ENCODE results near the gene RAB11FIP2.

The RAB11FIP2 gene

GRCh38 chr10:118033905-118034304 lies 12.8 kb downstream of the RAB11FIP2 start:
- DNase-seq = no peak

DNA sequence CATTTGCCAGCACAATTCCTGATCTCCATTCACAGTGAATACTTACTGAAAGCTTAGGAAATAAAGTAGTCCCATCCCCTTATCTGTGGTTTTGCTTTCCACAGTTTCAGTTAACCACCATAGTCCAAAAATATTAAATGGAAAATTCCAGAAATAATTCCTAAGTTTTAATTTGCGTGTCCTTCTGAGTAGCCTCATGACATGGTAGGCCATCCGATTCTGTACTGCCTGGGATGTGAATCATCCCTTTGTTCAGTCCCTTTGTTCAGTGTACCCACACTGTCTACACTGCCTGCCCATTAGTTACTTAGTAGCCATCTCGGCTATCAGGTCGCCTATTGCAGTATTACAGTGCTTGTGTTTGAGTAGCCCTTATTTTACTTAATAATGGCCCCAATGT lies 14.2 kb downstream of the RAB11FIP2 start:
- no peak for DNase-seq

DNA sequence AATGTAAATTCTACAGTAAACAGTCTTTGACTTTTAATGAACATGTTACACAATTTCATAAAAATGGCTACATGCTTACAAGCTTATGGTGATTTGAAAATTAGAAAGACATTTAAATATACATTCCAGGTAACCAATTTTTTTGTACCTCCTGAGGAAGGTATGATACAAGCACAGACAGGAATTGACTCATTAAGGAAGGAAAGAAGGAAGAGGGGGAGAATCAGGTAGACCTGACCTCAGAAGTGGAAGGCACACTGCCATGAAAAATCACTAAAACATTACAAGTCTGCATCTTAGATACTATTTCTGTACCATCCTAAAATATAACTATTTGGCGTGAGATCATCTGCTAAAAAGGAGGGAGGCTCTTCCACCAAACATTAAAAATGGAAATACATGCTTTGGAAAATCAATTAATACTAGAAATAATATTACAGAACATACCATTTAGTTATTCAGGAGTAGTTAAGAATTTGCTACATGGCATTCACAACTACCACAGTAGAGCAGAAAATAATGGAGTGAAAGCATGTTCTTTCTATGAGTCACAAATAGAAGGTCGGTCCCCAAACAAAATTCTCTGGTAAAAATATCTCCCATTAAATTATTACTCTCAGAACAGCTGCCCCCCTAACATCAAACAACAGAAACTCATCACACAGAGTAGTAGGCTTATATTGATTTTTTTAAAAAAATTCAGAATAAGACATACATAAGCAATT lies 15.2 kb downstream of the RAB11FIP2 start:
- no peak for DNase-seq

DNA sequence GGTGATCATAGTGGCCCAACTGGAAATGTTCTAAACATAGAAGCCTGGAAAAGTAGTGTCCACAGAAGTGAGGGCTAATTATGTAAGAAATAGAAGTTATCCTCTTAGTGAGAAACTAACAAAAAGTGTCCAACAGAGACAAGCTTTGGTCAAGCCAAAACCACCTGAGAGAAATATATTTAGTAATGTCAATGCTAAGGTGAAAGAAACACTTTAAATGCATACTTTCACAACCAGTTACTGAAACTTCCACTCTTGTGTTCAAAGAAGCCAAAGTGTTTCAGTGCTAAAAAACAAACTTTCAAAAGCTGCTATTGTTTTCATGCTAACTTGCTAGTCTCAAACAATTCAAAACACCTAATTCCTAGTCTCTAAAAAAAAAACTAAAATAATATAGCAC lies 18.1 kb downstream of the RAB11FIP2 start:
- DNase-seq = no peak

DNA sequence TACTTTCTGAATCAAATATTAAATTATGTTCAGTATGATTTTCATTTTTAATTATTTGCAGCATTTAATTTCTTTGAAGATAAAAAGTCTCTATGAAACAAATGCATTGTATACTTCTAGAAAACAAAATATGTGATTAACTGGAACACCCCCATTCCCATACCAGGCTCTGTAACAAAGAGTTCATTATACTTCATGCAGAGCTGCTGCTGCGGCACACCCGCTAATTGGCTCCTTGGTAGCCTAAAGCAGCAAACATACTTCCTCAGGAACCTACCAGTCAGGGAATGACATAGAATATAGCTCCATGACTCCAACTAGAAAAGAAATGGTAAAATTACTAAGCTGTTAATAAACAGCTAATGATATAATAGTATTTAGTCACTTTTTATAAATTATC lies 19.3 kb downstream of the RAB11FIP2 start:
- DNase-seq = no peak

DNA sequence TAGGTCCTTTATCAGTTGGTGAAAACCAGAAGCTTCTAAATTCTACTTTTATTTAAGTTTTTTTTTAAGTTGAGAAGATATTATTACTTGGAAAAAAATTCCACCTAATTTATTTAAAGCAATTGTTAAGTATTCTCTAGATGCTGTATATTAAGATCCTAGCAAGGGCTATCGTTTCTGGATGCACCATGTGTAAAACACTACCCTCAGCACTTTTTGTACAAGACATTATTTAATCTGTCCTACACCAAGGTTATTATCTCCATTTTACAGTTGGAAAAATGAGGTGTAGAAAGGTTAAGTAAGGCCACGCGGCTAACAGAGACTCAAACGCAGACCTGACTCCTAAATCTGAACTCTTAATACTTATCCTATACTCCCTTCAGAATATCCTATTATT lies 19.8 kb downstream of the RAB11FIP2 start:
- no peak for DNase-seq

DNA sequence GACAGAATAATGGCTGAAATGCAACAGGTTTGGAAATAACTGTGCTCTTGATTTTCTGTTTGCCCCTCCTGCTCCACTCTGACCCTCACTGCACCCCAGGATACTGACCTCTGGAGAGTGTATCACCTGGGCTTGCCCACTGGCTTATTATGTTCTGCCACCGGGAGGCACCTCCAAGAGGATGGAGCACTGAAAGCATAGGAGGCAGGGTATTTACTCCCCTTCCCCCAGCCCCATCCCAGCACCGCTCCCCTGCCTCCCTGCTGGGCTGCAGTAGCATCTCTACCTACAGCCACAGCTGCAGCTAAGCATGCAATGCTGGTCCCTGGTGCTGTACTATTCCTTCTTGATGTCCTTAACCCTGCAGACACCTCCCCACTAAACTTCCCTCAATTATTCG lies 26.4 kb downstream of the RAB11FIP2 start:
- DNase-seq = no peak

GRCh38 chr10:118017850-118018249 lies 28.9 kb downstream of the RAB11FIP2 start:
- no peak for DNase-seq

DNA sequence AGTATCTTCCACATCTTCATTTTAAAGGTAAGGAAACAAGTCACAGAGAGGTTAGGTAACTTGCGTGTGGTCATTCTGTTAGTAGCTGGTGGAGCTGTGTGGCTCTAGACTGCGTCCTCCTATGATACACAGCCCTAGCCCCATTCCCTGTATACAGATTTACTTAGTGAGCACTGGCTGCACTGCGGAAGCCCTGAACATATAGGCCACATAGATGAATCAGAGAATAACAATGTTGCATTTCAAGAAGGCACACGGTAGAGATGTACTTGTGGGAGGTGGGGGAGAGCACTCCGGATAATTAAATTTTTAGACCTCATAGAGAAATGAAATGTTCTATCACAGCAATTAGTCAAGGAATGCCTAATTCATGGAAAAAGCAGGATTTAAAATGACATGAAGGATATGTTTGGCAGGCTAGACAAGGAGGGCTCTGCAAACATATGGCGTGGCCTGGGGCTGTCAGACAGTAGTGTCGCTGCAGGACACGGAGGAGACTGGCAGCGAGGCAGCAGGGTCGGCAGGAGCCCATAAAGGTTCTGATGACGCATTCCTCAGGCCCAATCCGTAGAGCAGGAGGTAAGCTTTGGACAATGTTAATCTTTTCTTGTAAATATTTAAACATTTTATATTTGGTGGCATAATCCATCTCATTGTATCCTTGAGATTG lies 29.5 kb downstream of the RAB11FIP2 start:
- DNase-seq = no peak

- no peak for DNase-seq
These were observed 33.7 kb downstream of the RAB11FIP2 start for GRCh38 chr10:118012952-118013525.

GRCh38 chr10:118007773-118008172 lies 39.0 kb downstream of the RAB11FIP2 start:
- DNase-seq = no peak

- no peak for DNase-seq
These were observed 43.6 kb downstream of the RAB11FIP2 start for GRCh38 chr10:118003126-118003525.

GRCh38 chr10:118002581-118002980 lies 44.2 kb downstream of the RAB11FIP2 start:
- DNase-seq = no peak

DNA sequence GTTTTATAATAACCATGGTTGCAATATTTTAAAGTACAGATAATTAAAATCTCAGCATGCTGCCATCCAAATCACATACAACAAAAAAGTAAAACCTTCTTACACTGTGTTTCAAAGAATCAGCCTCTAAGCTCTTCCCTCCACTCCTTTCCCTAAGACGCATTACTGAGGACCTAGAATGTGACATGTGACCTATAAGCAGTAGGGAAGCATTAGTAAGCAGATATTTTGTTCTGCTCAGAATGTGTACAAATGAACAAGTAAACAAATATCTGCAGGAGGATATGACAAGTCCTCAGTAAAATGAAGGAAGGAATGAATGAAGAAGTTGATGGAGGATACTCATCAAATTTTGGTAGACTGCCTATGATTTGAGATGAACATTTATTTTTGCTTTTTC lies 49.1 kb downstream of the RAB11FIP2 start:
- no peak for DNase-seq

DNA sequence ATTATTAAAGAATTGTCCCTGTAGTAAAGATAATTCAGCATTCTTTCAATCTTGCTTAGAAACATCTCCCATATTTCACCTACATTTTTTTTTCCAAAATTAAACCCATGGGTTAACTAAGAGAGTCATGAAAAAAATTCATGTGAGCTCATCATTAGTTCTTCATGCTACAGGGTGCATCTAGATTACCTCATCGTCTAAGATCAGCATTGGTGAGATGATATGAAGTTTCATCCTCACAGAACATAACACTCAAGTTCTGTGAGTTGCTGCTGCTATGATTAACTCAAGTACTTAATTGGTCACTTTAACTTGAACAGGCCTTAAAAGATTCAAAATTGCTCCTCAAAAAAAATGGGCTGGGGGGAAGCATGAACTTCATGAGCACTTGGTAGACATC lies 50.0 kb downstream of the RAB11FIP2 start:
- DNase-seq = no peak

- no peak for DNase-seq
These were observed 52.0 kb downstream of the RAB11FIP2 start for GRCh38 chr10:117994771-117995170.

GRCh38 chr10:117993166-117993565 lies 53.6 kb downstream of the RAB11FIP2 start:
- no peak for DNase-seq

DNA sequence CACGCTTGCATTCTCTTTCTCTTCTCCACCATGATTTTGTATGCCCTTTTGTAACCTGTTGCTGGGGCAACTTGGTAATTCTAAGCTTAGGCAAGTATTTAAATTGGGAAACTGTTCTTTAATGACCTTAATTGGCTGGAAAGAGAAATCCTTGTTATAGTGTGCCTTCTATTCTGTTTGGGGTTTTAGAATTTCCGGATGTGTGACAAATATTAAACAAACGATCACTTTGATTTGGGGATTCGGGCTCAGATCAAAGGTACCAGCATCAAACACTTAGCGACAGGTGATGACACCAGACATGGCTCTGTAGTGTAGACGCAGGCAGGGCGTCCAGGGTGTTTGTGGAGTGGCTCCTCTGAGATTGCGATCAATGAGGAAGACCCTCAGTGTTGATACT lies 55.0 kb downstream of the RAB11FIP2 start:
- DNase-seq = no peak

GRCh38 chr10:117989962-117990361 lies 56.8 kb downstream of the RAB11FIP2 start:
- no peak for DNase-seq

DNA sequence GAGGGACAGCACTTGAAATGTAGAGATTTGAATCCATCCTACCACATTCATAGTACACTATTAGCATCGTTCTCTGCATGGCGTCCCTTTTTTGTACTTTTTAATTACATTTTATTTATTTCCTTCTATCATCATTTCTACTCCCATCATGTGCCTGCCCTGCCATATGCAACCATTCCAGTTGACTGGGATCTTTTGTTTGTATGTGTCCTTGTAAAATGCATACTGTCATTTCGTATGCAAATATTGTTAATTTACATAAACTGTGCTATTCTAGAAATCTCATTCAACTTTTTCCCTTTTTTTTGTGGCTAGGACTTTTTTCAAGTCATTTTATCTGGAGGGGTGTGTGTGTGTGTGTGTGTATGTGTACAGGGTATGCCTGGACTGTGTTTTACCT lies 57.9 kb downstream of the RAB11FIP2 start:
- DNase-seq = no peak

GRCh38 chr10:117987244-117987909 lies 59.4 kb downstream of the RAB11FIP2 start:
- no peak for DNase-seq

DNA sequence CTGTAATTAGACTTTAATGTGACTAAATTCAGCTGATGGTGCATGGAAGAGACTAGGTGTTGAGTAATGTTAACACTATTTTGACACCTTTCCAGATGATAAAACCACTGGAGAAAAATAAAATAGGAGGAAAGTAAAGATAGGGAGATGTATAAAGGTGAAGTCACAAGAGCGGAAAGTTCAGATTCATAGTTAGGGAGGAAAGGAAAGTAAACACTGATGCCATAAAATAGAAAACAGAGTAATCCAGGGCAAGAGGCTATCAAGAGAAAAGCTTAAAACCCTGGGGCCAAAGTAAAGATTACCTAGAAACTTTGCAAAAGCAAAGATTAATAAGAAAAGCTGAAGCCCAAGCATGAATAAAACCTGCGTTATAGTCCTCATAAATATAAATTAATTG lies 62.8 kb downstream of the RAB11FIP2 start:
- DNase-seq = no peak

- DNase-seq = no peak
These were observed 65.7 kb downstream of the RAB11FIP2 start for GRCh38 chr10:117980755-117981702.

Measured in SHP77 treated with DMSO at 0.1 percent for 48 hours (cell line).